ENCODE results near the gene WFDC1.

WFDC1 gene

DNA sequence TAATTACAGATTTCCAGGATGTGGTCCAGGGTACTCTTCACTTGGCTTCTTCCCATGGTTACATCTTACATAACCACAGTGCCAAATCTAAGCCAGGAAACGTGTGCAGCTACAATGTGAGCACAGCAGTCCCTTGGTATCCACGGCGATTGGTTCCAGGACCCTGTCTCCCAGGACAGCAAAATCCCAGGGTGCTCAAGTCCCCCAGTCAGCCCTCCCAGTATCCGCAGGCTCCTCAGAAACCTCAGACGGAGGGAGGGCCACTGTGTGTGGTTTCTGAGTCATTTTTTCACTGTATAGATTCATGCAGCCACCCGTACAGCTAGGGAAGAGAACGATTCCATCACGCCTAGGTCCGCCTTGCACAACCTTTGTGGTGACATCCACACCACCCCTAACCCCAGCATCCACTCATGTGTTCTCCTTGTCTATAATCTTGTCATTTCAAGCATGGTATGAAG is 62.5 kb downstream of the WFDC1 start:
- TF ChIP-seq, protein P1, sequence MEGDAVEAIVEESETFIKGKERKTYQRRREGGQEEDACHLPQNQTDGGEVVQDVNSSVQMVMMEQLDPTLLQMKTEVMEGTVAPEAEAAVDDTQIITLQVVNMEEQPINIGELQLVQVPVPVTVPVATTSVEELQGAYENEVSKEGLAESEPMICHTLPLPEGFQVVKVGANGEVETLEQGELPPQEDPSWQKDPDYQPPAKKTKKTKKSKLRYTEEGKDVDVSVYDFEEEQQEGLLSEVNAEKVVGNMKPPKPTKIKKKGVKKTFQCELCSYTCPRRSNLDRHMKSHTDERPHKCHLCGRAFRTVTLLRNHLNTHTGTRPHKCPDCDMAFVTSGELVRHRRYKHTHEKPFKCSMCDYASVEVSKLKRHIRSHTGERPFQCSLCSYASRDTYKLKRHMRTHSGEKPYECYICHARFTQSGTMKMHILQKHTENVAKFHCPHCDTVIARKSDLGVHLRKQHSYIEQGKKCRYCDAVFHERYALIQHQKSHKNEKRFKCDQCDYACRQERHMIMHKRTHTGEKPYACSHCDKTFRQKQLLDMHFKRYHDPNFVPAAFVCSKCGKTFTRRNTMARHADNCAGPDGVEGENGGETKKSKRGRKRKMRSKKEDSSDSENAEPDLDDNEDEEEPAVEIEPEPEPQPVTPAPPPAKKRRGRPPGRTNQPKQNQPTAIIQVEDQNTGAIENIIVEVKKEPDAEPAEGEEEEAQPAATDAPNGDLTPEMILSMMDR (IDR thresholded peaks at IDR 0.05; ENCODE audit: borderline replicate concordance, control extremely low read depth, extremely low read depth, insufficient read depth, missing control alignments) = no peak
- no peak for DNase-seq (ENCODE audit: low spot score)
- in situ Hi-C loops (cut with MboI; ENCODE audit: low sequenced_read_pairs, unreplicated experiment) = no loop called here

DNA sequence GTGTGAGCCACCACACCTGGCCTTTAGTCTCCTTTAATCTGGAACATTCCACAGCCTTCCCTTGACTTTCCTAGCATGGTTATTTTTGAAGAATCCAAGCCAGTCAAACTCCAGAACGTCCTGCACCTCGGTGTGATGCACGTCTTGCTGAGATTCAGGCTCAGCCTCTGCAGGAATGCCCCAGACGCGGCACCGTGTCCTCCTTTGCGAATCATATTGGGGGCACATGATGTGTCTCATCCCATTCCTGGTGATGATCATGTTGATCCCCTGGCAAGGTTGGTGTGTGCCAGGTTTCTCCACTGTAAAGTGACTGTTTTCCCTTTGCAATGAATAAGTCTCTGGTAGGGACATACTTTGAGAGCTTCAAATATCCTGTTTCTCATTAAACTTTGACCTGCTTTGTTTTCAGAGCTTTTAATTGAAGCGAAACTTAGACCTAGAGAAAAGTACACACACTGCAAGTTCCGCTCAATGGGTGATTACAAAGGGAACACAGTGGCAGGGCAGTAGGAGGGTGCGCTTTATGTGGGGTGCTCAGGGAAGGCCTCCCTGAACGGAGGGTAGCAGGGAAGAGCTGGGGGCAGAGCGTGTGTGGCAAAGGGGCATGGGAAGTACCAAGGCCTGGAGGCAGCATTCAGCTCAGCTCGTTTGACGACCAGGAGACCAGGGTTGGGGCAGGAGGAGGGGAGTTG is 64.1 kb downstream of the WFDC1 start:
- in situ Hi-C loops (cut with MboI; ENCODE audit: low sequenced_read_pairs, unreplicated experiment) = no loop called here
- no peak for DNase-seq (ENCODE audit: low spot score)
- TF ChIP-seq, protein P1 (IDR thresholded peaks at IDR 0.05; ENCODE audit: borderline replicate concordance, control extremely low read depth, extremely low read depth, insufficient read depth, missing control alignments) = no peak

DNA sequence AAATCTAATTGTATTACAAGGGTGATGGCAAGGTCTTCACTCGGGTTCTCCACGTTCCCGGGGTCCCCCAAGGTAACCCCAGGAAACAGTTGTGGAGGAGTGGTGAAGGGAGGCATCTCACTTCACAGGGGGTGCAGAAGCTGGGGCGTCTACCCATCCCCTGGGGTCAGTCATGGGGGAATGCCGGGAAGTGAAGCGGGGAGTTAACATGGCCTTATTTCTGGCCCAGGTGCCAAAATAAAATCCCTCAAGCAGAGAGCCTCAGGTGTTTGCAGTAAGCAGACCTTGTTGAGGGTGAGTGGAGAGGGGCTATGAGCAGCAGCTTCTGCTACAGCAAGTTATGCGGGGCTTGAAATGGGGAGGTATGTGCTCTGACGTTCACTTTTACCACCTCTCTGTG is 64.6 kb downstream of the WFDC1 start:
- TF ChIP-seq, protein P1 (IDR thresholded peaks at IDR 0.05; ENCODE audit: borderline replicate concordance, control extremely low read depth, extremely low read depth, insufficient read depth, missing control alignments) = no peak
- no peak for DNase-seq (ENCODE audit: low spot score)
- in situ Hi-C loops (cut with MboI; ENCODE audit: low sequenced_read_pairs, unreplicated experiment) = no loop called here

DNA sequence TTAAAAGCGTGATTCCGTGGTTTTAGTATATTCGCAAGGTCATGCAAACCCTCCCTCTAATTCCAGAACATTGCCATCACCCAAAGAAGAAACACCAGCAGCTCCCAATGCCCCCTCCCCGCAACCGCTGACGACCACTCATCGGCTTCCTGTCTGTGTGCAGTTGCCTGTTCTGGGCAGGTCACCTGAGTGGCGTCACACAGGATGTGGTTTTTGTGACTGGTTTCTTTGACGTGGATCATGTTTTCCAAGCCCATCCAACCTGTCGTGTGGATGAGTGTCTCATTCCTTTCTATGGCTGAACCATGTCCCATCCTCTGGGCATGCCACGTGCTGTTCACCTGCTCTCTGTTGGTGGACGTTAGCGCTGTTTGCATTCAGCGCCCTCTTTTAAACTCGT is 65.5 kb downstream of the WFDC1 start:
- DNase-seq (ENCODE audit: low spot score) = no peak
- TF ChIP-seq, protein P1 (IDR thresholded peaks at IDR 0.05; ENCODE audit: borderline replicate concordance, control extremely low read depth, extremely low read depth, insufficient read depth, missing control alignments) = no peak
- in situ Hi-C loops (cut with MboI; ENCODE audit: low sequenced_read_pairs, unreplicated experiment) = no loop called here

DNA sequence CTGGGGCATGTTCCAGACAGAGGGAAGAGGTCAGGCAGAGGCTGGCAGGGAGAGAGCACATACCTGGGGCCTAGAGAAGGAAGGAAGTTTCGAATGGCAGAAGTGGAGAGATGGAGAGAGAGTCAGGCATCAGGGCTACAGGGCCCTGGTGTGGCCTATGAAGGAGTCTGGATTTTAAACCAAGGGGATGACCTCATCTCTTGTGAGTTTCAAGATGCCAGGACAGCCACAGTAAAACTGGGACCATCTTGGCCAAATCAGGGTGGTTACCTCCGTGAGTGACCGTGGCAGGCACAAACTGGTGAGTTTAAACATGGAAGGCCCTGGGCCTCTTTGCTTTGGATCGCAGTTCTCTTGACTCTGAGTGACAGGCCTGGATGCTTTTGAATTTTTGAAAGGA is 66.1 kb downstream of the WFDC1 start:
- TF ChIP-seq, protein P1 (IDR thresholded peaks at IDR 0.05; ENCODE audit: borderline replicate concordance, control extremely low read depth, extremely low read depth, insufficient read depth, missing control alignments) = no peak
- in situ Hi-C loops (cut with MboI; ENCODE audit: low sequenced_read_pairs, unreplicated experiment) = no loop called here
- DNase-seq (ENCODE audit: low spot score) = no peak

DNA sequence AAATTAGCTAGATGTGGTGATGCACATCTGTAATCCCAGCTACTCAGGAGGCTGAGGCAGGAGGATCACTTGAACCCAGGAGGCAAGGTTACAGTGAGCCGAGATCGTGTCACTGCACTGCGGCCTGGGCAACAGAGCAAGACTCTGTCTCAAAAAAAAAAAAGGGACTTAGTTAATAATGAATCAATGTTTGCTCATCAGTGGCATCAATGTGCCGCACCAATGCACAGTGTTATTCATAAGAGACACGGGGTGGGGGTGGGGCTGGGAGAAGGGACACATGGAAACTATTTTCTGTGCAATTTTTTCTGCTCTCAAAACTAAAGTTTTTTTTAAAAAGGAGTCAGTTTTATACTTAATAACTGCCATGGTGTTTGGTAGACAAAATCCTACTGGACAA is 66.9 kb downstream of the WFDC1 start:
- TF ChIP-seq, protein P1 (IDR thresholded peaks at IDR 0.05; ENCODE audit: borderline replicate concordance, control extremely low read depth, extremely low read depth, insufficient read depth, missing control alignments) = no peak
- in situ Hi-C loops (cut with MboI; ENCODE audit: low sequenced_read_pairs, unreplicated experiment) = no loop called here
- no peak for DNase-seq (ENCODE audit: low spot score)

All from GM13976 (cell line).